NCI-H460 (cell line): Measurements from ENCODE around the gene RUNX1. TPM values are rescaled to one million over a fixed set of nuclear protein-coding genes. Genes with fewer than 3 reads are reported as not detected.
A peak's percentile ranks its signal among the peaks of the same experiment; 100 is the strongest.

Experiments
- DNase-seq: peaks from one replicate; pipeline ENCODE4 v3.0.0-alpha.2; 2016; ENCODE audit warnings: low read depth; ENCODE audit errors: extremely low read depth
- total RNA-seq: library from RNA; depleted of rRNA; stranded (reverse); fragments of >200 nt; shearing (Covaris generic); gene quantifications from 2 replicates; pipeline ENCODE4 v1.2.3, GENCODE V29; 2014

The RUNX1 gene
- total RNA-seq, 1 experiment from 2014 or later, result 7.3 TPM

DNA sequence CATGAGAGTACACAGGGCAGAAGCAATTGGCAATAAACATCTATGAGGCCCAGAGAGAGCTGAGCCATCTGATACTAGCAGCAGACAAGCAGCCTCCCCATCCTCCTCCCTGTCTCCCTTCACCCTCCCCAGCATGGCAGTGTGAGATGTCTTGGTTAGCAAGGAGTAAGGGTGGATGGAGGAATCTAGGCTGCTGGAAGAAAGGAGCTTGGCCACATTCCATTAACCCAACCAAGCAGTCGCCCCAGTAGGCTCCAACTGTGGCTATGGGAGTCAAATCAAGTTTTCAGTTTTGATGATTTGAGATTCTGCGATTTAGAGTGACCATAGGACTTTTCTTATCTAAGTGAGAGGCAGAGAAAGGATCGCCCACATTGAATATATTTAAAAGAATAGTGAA lies 12.9 kb upstream of the RUNX1 start:
- no peak for DNase-seq

DNA sequence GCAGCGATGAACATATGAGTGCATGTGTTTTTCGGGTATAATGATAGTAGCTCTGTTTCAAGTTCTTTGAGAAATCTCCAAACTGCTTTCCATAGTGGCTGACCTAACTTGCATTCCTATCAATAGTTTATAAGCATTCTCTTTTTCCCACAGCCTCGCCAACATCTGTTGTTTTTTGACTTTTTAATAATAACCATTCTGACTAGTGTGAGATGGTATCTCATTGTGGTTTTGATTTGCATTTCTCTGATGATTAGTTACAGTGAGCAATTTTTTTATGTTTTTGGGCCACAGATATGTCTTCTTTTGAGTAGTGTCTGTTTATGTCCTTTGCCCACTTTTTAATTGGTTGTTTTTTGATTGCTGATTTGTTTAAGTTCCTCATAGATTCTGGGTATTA lies 10.6 kb upstream of the RUNX1 start:
- DNase-seq, result no peak

DNA sequence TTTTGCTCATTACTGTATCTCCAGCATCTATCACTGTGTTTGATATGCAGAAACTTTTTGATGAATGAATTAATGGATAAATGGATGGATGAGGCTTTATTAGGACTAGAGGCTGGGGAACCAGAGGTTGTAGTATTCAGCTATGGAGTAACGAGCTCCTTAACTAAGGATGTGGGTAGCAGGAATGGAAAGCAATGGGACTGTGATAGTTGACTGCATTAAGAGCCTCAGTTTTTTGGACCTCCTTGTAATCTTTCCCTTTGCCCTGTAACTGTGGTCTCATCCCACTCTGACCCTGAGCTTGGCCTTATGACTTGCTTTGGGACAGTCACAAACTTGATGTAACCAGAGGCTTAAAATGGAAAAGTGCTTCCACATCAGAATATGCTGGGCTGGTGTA lies 9.0 kb upstream of the RUNX1 start:
- no peak for DNase-seq

- no peak for DNase-seq
Observed at GRCh38 chr21:35057428-35057827, 8.3 kb upstream of the RUNX1 start.

GRCh38 chr21:35053356-35054096 lies 4.4 kb upstream of the RUNX1 start:
- DNase-seq, result no peak

- DNase-seq, result no peak
Observed at GRCh38 chr21:35052801-35053200, 3.7 kb upstream of the RUNX1 start.

GRCh38 chr21:35051287-35051818 lies 2.3 kb upstream of the RUNX1 start:
- peak; percentile 86 for DNase-seq

DNA sequence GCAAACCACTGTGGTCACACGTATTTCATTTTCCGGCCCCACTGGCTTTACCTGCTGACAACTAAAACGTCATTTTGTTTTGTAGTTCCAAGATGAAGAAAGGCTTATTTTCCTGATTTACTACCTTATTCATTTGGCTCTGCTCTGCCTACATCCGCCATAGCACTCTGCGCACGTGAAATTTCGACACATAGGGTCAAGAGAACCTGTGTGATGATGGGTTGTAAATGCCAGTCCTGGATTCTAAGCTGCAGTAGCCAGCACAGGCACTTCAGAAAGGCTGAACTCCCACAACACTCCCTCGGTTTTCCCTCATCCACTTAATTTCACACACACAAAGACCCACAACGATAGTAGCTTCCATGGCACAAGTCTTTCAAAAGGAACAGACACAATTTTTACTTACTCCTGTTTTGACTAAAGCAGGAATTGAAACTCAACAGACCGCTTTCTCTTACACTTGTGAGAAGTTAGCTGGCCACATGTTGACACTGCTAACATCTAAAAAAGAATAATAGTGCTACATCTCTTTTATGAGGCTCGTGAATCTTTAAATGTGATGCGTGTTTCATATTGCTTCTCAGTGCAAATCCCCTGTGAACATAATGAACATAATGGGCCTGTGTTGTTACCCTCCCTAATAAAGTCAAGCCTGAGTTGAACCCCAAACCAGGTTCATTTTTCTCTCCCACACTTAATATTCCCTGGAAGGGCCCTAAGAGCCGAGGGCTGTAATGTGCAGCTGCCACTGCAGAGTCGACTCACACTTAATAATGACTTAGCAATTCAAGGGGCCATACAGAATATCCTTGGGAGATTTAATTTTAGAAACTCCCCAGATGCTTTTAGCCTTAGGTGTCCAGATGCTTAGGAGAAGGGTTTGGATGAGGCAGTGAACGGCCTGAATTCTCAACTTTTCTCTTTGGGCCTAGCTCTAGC lies 1.5 kb upstream of the RUNX1 start:
- no peak for DNase-seq

DNA sequence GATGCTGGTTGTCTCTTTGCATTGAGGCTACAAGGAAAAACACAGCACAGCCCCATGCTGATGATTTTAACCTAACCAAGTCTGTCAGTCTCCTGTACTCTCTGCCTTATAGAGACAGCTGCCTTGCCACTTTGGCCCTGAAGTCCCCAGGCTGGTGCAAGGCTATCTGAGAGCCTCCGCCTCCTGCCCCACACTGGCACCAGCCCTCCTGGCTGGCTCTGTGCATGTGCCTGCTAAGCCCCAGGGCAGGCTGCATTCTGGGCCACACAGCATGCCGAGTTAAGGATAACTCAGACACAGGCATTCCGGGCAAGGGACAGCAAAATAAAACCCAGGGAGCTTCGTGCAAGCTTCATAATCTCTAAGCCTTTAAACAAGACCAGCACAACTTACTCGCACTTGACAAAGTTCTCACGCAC lies 910 bp downstream of the RUNX1 start:
- no peak for DNase-seq

DNA sequence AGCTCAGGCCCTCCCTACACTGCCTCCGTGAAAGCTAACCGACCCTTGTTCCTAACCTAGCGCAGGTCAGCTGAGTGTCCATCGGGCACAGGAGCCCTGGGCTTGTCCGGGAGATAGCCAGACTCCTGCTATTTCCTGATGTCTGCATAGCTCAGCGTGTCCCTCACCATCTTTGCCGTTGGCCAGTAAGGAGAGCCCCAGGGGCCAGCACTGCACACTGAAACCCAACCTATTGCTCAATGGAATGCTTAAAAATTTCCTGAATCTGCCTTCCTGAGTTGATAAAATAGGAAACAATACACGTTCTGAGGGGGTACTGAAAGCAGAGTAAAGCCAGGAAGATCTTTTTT lies 2.2 kb downstream of the RUNX1 start:
- no peak for DNase-seq

GRCh38 chr21:35046263-35046624 lies 2.9 kb downstream of the RUNX1 start:
- no peak for DNase-seq

- no peak for DNase-seq
Observed at GRCh38 chr21:35045542-35046262, 3.4 kb downstream of the RUNX1 start.

DNA sequence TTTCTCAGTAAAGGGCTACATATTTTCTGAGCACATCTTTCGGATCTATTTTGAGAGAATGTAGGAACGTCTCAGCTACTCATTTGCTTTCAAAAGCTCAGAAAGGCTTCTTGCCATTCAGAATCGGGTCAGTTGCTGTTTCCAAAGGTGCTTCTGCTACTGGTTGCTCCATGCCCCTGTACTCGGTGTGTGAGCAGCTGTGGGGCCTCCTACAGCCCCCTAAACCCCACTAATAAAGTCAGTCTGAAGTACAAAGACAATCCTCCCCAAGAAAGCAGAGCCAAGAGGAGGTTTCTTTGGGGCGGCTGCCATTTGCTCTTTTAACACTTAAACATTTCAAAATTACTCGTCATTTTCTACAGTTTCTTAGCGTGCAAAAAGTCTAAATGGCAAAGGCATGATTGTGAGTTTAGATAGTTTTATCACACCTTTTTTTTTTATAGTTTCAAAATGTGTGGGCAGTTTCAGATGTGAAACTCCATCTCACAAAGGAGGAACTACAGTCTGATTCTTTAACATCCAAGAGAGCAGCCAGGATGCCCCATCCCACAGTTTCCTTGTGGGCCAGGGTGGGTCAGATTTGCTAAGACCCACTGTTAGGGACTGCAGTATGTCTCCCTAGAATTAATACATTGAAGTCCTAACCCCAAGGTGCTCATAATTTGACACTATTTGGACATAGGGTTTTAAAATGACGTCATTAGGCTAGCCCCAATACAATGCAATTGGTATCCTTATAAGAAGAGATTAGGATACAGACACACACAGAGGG lies 4.1 kb downstream of the RUNX1 start:
- no peak for DNase-seq

- DNase-seq, result no peak
Observed at GRCh38 chr21:35044128-35044527, 5.0 kb downstream of the RUNX1 start.

GRCh38 chr21:35043549-35043948 lies 5.6 kb downstream of the RUNX1 start:
- DNase-seq, result no peak

GRCh38 chr21:35042836-35043235 lies 6.3 kb downstream of the RUNX1 start:
- no peak for DNase-seq

GRCh38 chr21:35041881-35042280 lies 7.2 kb downstream of the RUNX1 start:
- no peak for DNase-seq

- no peak for DNase-seq
Observed at GRCh38 chr21:35041122-35041521, 8.0 kb downstream of the RUNX1 start.

GRCh38 chr21:35039595-35040289 lies 9.4 kb downstream of the RUNX1 start:
- no peak for DNase-seq
